Keratinocyte (primary cell): ENCODE data around the gene ZNF423. TPM values are rescaled to one million over a fixed set of nuclear protein-coding genes. Genes with fewer than 3 reads are reported as not detected.

Experiments used
- DNase-seq: peaks from one replicate; pipeline ENCODE4 v3.0.0-alpha.2; 2011; ENCODE audit warnings: low read depth, missing footprints, low spot score
- FAIRE-seq: peaks from 2 replicates; lab custom pipeline; 2011; peaks lifted over from hg19 to GRCh38; lab: Jason Lieb, UNC
- H2AFZ ChIP-seq: 2 replicates; pipeline ENCODE4 v1.6.0; 2012; ENCODE audit warnings: low read length, control low read depth, inconsistent platforms; ENCODE audit not compliant: control insufficient read depth
- H3K27ac ChIP-seq: 2 replicates; pipeline ENCODE4 v1.5.1; 2011; ENCODE audit warnings: low read length; ENCODE audit not compliant: control insufficient read depth, insufficient read depth
- H3K27me3 ChIP-seq: 3 replicates; pipeline ENCODE4 v1.6.0; 2011; ENCODE audit warnings: low read length; ENCODE audit not compliant: control insufficient read depth, insufficient read depth; ENCODE audit errors: extremely low read depth
- H3K36me3 ChIP-seq, 2 experiments: 2 replicates in 1 of 2; 3 replicates in 1 of 2; pipeline ENCODE4 v1.5.1; 2011; ENCODE audit warnings: low read length in 2 of 2, mild to moderate bottlenecking in 1 of 2; ENCODE audit not compliant: control insufficient read depth in 2 of 2, insufficient read depth in 2 of 2; ENCODE audit errors: extremely low read depth in 1 of 2
- H3K4me1 ChIP-seq: 3 replicates; pipeline ENCODE4 v1.5.1; 2011; ENCODE audit warnings: low read length; ENCODE audit not compliant: control insufficient read depth, insufficient read depth; ENCODE audit errors: extremely low read depth
- H3K4me2 ChIP-seq: 3 replicates; pipeline ENCODE4 v1.6.0; 2011; ENCODE audit warnings: low read depth, low read length; ENCODE audit not compliant: control insufficient read depth, insufficient read depth; ENCODE audit errors: extremely low read depth
- H3K4me3 ChIP-seq, 3 experiments: fragments of 200-600 bp in 1 of 3; sonication (generic) in 1 of 3; 2 replicates in 2 of 3; 3 replicates in 1 of 3; pipeline ENCODE4 v1.5.1; 2011 to 2016; ENCODE audit warnings: low read length in 3 of 3, mild to moderate bottlenecking in 3 of 3, control low read depth in 2 of 3, inconsistent platforms in 1 of 3, low read depth in 1 of 3, mixed read lengths in 1 of 3, mixed run types in 1 of 3, moderate library complexity in 1 of 3; ENCODE audit not compliant: control insufficient read depth in 2 of 3, insufficient read depth in 2 of 3; ENCODE audit errors: extremely low read depth in 1 of 3
- H3K79me2 ChIP-seq: 2 replicates; pipeline ENCODE4 v1.6.0; 2012; ENCODE audit warnings: low read length; ENCODE audit not compliant: control insufficient read depth, insufficient read depth
- H3K9ac ChIP-seq: 3 replicates; pipeline ENCODE4 v1.6.0; 2011; ENCODE audit warnings: low read length; ENCODE audit not compliant: control insufficient read depth, insufficient read depth; ENCODE audit errors: extremely low read depth
- H3K9me1 ChIP-seq: 3 replicates; pipeline ENCODE4 v1.6.0; 2011; ENCODE audit warnings: low read length; ENCODE audit not compliant: control insufficient read depth, insufficient read depth; ENCODE audit errors: extremely low read depth
- H3K9me3 ChIP-seq: 2 replicates; pipeline ENCODE4 v1.5.1; 2012; ENCODE audit warnings: low read depth, low read length; ENCODE audit not compliant: control insufficient read depth
- H4K20me1 ChIP-seq: 3 replicates; pipeline ENCODE4 v1.6.0; 2011; ENCODE audit warnings: low read length; ENCODE audit not compliant: control insufficient read depth, insufficient read depth; ENCODE audit errors: extremely low read depth
- CTCF ChIP-seq, 3 experiments: IDR thresholded peaks in 1 of 3; conservative IDR thresholded peaks in 1 of 3; optimal IDR thresholded peaks in 1 of 3; 2 replicates in 2 of 3; 3 replicates in 1 of 3; pipeline versions ENCODE3 to v1.5.1; 2011; ENCODE audit warnings: low read length in 3 of 3, mild to moderate bottlenecking in 3 of 3, moderate library complexity in 2 of 3, control low read depth in 1 of 3, inconsistent platforms in 1 of 3; ENCODE audit not compliant: insufficient read depth in 2 of 3; ENCODE audit errors: extremely low read depth in 1 of 3
- EZH2 ChIP-seq: IDR thresholded peaks from one replicate; pipeline ENCODE4 v1.6.1; 2012; ENCODE audit warnings: inconsistent platforms, mild to moderate bottlenecking, low read length, moderate library complexity
- dilution Hi-C: fragments of 300-500 bp; cut with MboI; formaldehyde crosslinking; loops from one replicate; pipeline ENCODE4 v1.7.0; 2020; ENCODE audit warnings: low sequenced_read_pairs; ENCODE audit not compliant: extremely low pct_ligation_motif_present
- polyA plus RNA-seq, 5 experiments: library from polyadenylated mRNA; depleted of rRNA in 3 of 5; stranded (reverse) in 3 of 5; stranded (forward) in 1 of 5; unstranded in 1 of 5; fragments of >200 nt; gene quantifications; 1 replicate in 1 of 5; 2 replicates in 3 of 5; 3 replicates in 1 of 5; pipeline versions ENCODE4 v1.2.1 to v1.2.3, GENCODE V29; 2011 to 2012; ENCODE audit warnings: missing spikeins in 2 of 5, low read depth in 1 of 5, low replicate concordance in 1 of 5

ZNF423 gene
- polyA plus RNA-seq, 1 donor (not counting 4 experiments of a cell fraction or from before 2014, with no cell fraction given): 0.05 TPM

GRCh38 chr16:49618955-49619354, 237.0 kb downstream of the ZNF423 start:
- Histone ChIP-seq H3K27ac (no peak overlapping the region), H3K4me2 (no peak overlapping the region), H3K9me3 (no peaks in the 10 kb centered on the region), H3K9ac (no peak overlapping the region), H4K20me1 (no peaks in the 10 kb centered on the region), H3K4me1 (no peaks in the 10 kb centered on the region), H2AFZ (no peak overlapping the region), H3K79me2 (no peaks in the 10 kb centered on the region), H3K27me3 (no peaks in the 10 kb centered on the region), H3K36me3 (no peaks in the 10 kb centered on the region), H3K9me1 (no peaks in the 10 kb centered on the region), H3K4me3 (no peak overlapping the region)
- dilution Hi-C loops: no loop called here
- DNase-seq (no peak), FAIRE-seq (no peak)
- TF ChIP-seq CTCF (optimal IDR thresholded peaks at IDR 0.05 in 1 of 3, IDR thresholded peaks at IDR 0.05 in 1 of 3, conservative IDR thresholded peaks at IDR 0.05 in 1 of 3; ENCODE audit: extremely low read depth in 1 of 3, insufficient read depth in 2 of 3, low read length in 3 of 3) (no peak), EZH2 (no peak)

GRCh38 chr16:49617710-49618330, 238.1 kb downstream of the ZNF423 start:
- DNase-seq: no peak
- no peak overlapping the region for H3K4me3 ChIP-seq
- H3K9me3 ChIP-seq: no peaks in the 10 kb centered on the region
- no peaks in the 10 kb centered on the region for H3K36me3 ChIP-seq
- H3K9ac ChIP-seq: no peak overlapping the region
- H3K9me1 ChIP-seq: no peaks in the 10 kb centered on the region
- dilution Hi-C loops: no loop called here
- H3K79me2 ChIP-seq: no peaks in the 10 kb centered on the region
- no peaks in the 10 kb centered on the region for H3K27me3 ChIP-seq
- no peak overlapping the region for H3K27ac ChIP-seq
- H4K20me1 ChIP-seq: no peaks in the 10 kb centered on the region
- FAIRE-seq: no peak
- no peaks in the 10 kb centered on the region for H3K4me1 ChIP-seq
- H2AFZ ChIP-seq: no peak overlapping the region
- H3K4me2 ChIP-seq: no peak overlapping the region
- no peak for TF ChIP-seq CTCF (optimal IDR thresholded peaks at IDR 0.05 in 1 of 3, IDR thresholded peaks at IDR 0.05 in 1 of 3, conservative IDR thresholded peaks at IDR 0.05 in 1 of 3; ENCODE audit: extremely low read depth in 1 of 3, insufficient read depth in 2 of 3, low read length in 3 of 3)
- no peak for TF ChIP-seq EZH2
